PFSK-1 (cell line): Measurements from ENCODE around the gene PIK3R3.
A peak's percentile ranks its signal among the peaks of the same experiment; 100 is the strongest.

Experiments used
- FOXP2 ChIP-seq: optimal IDR thresholded peaks from 2 replicates; pipeline ENCODE3; 2011; ENCODE audit warnings: borderline replicate concordance, control low read depth, inconsistent platforms; ENCODE audit not compliant: insufficient read depth; ENCODE audit errors: extremely low read length, extremely low read depth
- POLR2AphosphoS5 ChIP-seq: IDR thresholded peaks from 2 replicates; pipeline ENCODE4 v1.6.1; 2012; ENCODE audit warnings: low read depth, mild to moderate bottlenecking, control low read depth, low read length, moderate library complexity
- SIN3A ChIP-seq: IDR thresholded peaks from 2 replicates; pipeline ENCODE4 v1.6.1; 2012; ENCODE audit warnings: mild to moderate bottlenecking, low read length, moderate library complexity, borderline replicate concordance; ENCODE audit not compliant: insufficient read depth
- TAF1 ChIP-seq: IDR thresholded peaks from 2 replicates; pipeline ENCODE4 v1.6.1; 2012; ENCODE audit warnings: low read length, control low read depth, borderline replicate concordance; ENCODE audit not compliant: insufficient read depth
- TF ChIP-seq, protein P1 (sequence below), 2 experiments: IDR thresholded peaks; 2 replicates each; pipeline versions ENCODE4 v1.6.1 to v1.8.0; 2011 to 2012; ENCODE audit warnings: low read depth in 2 of 2, low read length in 2 of 2, control low read depth in 1 of 2, inconsistent platforms in 1 of 2, mild to moderate bottlenecking in 1 of 2, moderate library complexity in 1 of 2; ENCODE audit not compliant: insufficient read depth in 1 of 2

The PIK3R3 gene

DNA sequence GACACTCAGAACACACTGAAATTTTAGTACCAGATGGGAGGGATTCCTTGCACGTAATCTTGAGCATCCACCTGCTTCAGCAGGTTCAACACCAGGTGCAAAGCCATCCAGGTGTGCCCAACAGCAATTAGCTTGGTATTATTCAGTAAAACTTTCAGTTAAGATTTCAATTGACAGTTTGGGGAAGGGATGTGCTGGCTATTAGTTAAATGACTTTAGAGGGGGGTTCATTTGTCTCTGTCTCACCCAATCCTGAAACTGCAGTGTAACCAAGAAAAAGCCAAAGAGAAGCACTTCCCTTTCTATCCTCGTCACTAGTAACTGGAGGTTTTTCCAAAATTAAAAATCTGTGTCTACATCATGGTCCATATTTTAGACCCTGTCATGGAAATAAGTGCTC is 90.9 kb downstream of the PIK3R3 start:
- TF ChIP-seq, protein P1, sequence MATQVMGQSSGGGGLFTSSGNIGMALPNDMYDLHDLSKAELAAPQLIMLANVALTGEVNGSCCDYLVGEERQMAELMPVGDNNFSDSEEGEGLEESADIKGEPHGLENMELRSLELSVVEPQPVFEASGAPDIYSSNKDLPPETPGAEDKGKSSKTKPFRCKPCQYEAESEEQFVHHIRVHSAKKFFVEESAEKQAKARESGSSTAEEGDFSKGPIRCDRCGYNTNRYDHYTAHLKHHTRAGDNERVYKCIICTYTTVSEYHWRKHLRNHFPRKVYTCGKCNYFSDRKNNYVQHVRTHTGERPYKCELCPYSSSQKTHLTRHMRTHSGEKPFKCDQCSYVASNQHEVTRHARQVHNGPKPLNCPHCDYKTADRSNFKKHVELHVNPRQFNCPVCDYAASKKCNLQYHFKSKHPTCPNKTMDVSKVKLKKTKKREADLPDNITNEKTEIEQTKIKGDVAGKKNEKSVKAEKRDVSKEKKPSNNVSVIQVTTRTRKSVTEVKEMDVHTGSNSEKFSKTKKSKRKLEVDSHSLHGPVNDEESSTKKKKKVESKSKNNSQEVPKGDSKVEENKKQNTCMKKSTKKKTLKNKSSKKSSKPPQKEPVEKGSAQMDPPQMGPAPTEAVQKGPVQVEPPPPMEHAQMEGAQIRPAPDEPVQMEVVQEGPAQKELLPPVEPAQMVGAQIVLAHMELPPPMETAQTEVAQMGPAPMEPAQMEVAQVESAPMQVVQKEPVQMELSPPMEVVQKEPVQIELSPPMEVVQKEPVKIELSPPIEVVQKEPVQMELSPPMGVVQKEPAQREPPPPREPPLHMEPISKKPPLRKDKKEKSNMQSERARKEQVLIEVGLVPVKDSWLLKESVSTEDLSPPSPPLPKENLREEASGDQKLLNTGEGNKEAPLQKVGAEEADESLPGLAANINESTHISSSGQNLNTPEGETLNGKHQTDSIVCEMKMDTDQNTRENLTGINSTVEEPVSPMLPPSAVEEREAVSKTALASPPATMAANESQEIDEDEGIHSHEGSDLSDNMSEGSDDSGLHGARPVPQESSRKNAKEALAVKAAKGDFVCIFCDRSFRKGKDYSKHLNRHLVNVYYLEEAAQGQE (IDR thresholded peaks at IDR 0.05; ENCODE audit: insufficient read depth in 1 of 2, low read depth in 2 of 2, low read length in 2 of 2) = no peak
- TF ChIP-seq TAF1 (no peak), FOXP2 (no peak), SIN3A (no peak), POLR2AphosphoS5 (no peak)

DNA sequence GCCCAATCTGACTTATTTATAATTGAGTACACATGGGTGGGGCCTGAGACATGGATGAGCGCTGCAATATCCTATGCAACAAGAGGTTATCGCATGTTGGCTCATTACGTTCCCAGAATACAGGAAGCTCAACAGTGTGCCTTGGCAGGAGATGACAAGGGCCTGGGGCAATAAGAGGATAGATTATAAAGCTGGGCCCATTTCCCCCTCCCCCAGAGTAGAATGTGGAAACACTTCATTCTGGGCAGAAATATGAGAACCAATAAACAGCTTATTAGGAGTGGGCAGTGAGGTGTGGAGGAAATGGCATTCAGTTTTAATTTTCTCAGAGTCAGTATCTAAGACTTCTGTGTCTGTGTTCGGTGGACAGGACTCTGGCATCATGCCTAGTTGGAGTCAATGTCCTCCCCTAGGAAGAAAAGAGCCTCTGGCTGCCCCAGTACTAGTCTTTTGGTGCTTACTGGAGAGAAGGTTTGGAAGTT is 92.8 kb downstream of the PIK3R3 start:
- TF ChIP-seq TAF1 (no peak), POLR2AphosphoS5 (no peak; the same call in 1 of the 2 replicates), FOXP2 (no peak), SIN3A (no peak)
- TF ChIP-seq, protein P1 (IDR thresholded peaks at IDR 0.05; ENCODE audit: insufficient read depth in 1 of 2, low read depth in 2 of 2, low read length in 2 of 2) = no peak

DNA sequence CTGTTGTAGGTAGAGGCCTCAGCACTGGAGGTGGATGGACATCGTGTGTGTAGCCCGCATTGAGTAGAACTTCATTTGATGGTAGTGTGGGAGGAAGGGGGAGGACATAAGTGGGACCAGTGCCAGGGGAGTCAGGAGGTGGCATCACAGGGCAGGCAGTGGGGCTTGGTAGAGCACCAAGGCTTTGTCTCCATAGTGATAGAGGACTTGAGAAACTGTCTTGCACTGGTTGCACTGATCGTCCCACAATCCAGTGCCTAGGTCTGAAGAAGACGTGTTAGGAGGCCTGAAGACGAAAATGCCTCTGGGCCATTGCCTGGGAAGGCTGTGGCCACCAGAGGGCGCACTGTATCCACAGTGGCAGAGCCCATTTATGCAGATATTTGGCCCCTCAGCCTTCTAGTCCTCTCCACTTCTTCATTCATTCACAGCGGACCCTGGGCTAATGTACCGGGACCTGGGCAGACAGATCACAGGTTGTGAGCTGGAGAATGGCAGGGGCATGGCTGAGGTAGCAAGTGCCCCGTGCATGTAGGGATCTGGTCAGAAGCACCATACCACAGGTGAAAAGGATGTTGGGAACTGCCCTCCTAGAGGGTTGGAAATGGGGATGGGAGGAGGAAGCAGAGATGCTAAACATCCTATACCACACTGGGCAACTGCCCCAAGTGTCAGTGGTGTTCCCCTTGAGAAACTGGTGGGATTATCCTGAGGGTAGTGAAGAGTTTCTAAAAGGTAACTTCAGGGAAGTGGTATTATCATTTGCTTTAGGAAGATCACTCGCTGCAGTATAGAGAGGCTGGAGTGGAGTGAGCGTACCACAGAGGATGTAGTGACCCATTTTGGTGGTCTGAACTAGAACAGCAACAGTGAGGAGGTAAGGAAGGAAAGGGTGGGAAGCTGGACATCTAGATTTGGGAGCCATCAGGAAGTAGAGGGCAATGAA is 95.3 kb downstream of the PIK3R3 start:
- no peak for TF ChIP-seq SIN3A
- peak; percentile 50 for TF ChIP-seq POLR2AphosphoS5

DNA sequence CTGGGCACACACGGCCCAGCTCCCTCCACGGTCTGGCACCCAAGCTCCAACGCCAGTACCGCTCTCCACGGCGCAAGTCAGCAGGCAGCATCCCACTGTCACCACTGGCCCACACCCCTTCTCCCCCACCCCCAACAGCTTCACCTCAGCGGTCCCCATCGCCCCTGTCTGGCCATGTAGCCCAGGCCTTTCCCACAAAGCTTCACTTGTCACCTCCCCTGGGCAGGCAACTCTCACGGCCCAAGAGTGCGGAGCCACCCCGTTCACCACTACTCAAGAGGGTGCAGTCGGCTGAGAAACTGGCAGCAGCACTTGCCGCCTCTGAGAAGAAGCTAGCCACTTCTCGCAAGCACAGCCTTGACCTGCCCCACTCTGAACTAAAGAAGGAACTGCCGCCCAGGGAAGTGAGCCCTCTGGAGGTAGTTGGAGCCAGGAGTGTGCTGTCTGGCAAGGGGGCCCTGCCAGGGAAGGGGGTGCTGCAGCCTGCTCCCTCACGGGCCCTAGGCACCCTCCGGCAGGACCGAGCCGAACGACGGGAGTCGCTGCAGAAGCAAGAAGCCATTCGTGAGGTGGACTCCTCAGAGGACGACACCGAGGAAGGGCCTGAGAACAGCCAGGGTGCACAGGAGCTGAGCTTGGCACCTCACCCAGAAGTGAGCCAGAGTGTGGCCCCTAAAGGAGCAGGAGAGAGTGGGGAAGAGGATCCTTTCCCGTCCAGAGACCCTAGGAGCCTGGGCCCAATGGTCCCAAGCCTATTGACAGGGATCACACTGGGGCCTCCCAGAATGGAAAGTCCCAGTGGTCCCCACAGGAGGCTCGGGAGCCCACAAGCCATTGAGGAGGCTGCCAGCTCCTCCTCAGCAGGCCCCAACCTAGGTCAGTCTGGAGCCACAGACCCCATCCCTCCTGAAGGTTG is 97.6 kb downstream of the PIK3R3 start:
- TF ChIP-seq FOXP2 = no peak
- TF ChIP-seq POLR2AphosphoS5 = no peak
- no peak for TF ChIP-seq TAF1
- TF ChIP-seq, protein P1 (IDR thresholded peaks at IDR 0.05; ENCODE audit: insufficient read depth in 1 of 2, low read depth in 2 of 2, low read length in 2 of 2) = no peak
- no peak for TF ChIP-seq SIN3A
